Type B pancreatic cell (in vitro differentiated cells): ENCODE measurements around the gene ST3GAL6. TPM values are rescaled to one million over a fixed set of nuclear protein-coding genes. Genes with fewer than 3 reads are reported as not detected.

Source experiments
- DNase-seq: peaks from one replicate; pipeline ENCODE4 v3.0.0; 2021; ENCODE audit warnings: mixed read lengths; ENCODE audit not compliant: unreplicated experiment; ENCODE audit errors: extremely low spot score
- H3K27ac Mint-ChIP-seq: 2 replicates; pipeline ENCODE4 v1.8.0; 2021; ENCODE audit warnings: mild to moderate bottlenecking, mixed read lengths
- H3K27me3 Mint-ChIP-seq: 2 replicates; pipeline ENCODE4 v1.8.0; 2021; ENCODE audit warnings: mixed read lengths
- H3K36me3 Mint-ChIP-seq: 2 replicates; pipeline ENCODE4 v1.8.0; 2021; ENCODE audit warnings: mixed read lengths
- H3K4me1 Mint-ChIP-seq: one replicate; pipeline ENCODE4 v1.8.0; 2021; ENCODE audit warnings: mixed read lengths; ENCODE audit not compliant: unreplicated experiment
- H3K4me3 Mint-ChIP-seq: 2 replicates; pipeline ENCODE4 v1.8.0; 2021; ENCODE audit warnings: mild to moderate bottlenecking, mixed read lengths
- H3K9me3 Mint-ChIP-seq: 2 replicates; pipeline ENCODE4 v1.8.0; 2021; ENCODE audit warnings: mixed read lengths
- CTCF ChIP-seq: fragments of 200-600 bp; sonication (generic); conservative IDR thresholded peaks from 2 replicates; pipeline ENCODE4 v1.5.0; 2021; ENCODE audit warnings: antibody characterized with exemption, mild to moderate bottlenecking
- total RNA-seq: library from RNA; stranded (reverse); gene quantifications from 2 replicates; pipeline ENCODE4 v1.2.1, GENCODE V29; 2021; ENCODE audit warnings: low replicate concordance

The ST3GAL6 gene
- total RNA-seq, 1 donor from 2014 or later, result 16.5 TPM

- Mint-ChIP-seq H3K36me3 (peaks cover 4% of the 10 kb centered on the region), H3K9me3 (no peaks in the 10 kb centered on the region), H3K27ac (no peak overlapping the region), H3K27me3 (no peaks in the 10 kb centered on the region), H3K4me1 (peaks cover 8% of the 10 kb centered on the region), H3K4me3 (no peak overlapping the region)
- TF ChIP-seq CTCF, result no peak
- no peak for DNase-seq
Measured at GRCh38 chr3:98754483-98754882, 8.7 kb upstream of the ST3GAL6 start.

GRCh38 chr3:98755601-98756000, 7.5 kb upstream of the ST3GAL6 start:
- H3K4me1 Mint-ChIP-seq, result peaks cover 8% of the 10 kb centered on the region
- no peak overlapping the region for H3K27ac Mint-ChIP-seq
- H3K27me3 Mint-ChIP-seq, result no peaks in the 10 kb centered on the region
- no peaks in the 10 kb centered on the region for H3K9me3 Mint-ChIP-seq
- H3K4me3 Mint-ChIP-seq, result no peak overlapping the region
- H3K36me3 Mint-ChIP-seq, result peaks cover 4% of the 10 kb centered on the region
- TF ChIP-seq CTCF, result no peak
- DNase-seq, result no peak

- no peak overlapping the region for H3K27ac Mint-ChIP-seq
- H3K27me3 Mint-ChIP-seq, result no peaks in the 10 kb centered on the region
- no peak for DNase-seq
- peaks cover 28% of the 10 kb centered on the region for H3K4me1 Mint-ChIP-seq
- H3K9me3 Mint-ChIP-seq, result no peaks in the 10 kb centered on the region
- no peak for TF ChIP-seq CTCF
- H3K4me3 Mint-ChIP-seq, result no peak overlapping the region
- H3K36me3 Mint-ChIP-seq, result peaks cover 4% of the 10 kb centered on the region
Measured at GRCh38 chr3:98759629-98760028, 3.5 kb upstream of the ST3GAL6 start.

GRCh38 chr3:98761643-98762229, 1.4 kb upstream of the ST3GAL6 start:
- no peak for DNase-seq
- TF ChIP-seq CTCF, result no peak
- peaks cover 4% of the 10 kb centered on the region for H3K36me3 Mint-ChIP-seq
- H3K4me3 Mint-ChIP-seq, result no peak overlapping the region
- H3K4me1 Mint-ChIP-seq, result peaks cover 26% of the 10 kb centered on the region
- H3K27ac Mint-ChIP-seq, result no peak overlapping the region
- H3K9me3 Mint-ChIP-seq, result no peaks in the 10 kb centered on the region
- H3K27me3 Mint-ChIP-seq, result no peaks in the 10 kb centered on the region

- DNase-seq, result no peak
- H3K27ac Mint-ChIP-seq, result no peak overlapping the region
- peaks cover 3% of the 10 kb centered on the region for H3K36me3 Mint-ChIP-seq
- H3K27me3 Mint-ChIP-seq, result no peaks in the 10 kb centered on the region
- peaks cover 30% of the 10 kb centered on the region for H3K4me1 Mint-ChIP-seq
- no peak for TF ChIP-seq CTCF
- H3K9me3 Mint-ChIP-seq, result no peaks in the 10 kb centered on the region
- H3K4me3 Mint-ChIP-seq, result no peak overlapping the region
Measured at GRCh38 chr3:98763819-98764418, 779 bp downstream of the ST3GAL6 start.
